HG03521 (cell line): ENCODE measurements around the gene WWOX.

Experiments
- ATAC-seq: cut with Tn5 transposase; IDR thresholded peaks from one replicate; pipeline ENCODE4 v1.9.1; 2021; ENCODE audit warnings: mild to moderate bottlenecking, moderate library complexity; ENCODE audit not compliant: unreplicated experiment

The WWOX gene

GRCh38 chr16:78487471-78487870, 388.0 kb downstream of the WWOX start:
- no peak for ATAC-seq

DNA sequence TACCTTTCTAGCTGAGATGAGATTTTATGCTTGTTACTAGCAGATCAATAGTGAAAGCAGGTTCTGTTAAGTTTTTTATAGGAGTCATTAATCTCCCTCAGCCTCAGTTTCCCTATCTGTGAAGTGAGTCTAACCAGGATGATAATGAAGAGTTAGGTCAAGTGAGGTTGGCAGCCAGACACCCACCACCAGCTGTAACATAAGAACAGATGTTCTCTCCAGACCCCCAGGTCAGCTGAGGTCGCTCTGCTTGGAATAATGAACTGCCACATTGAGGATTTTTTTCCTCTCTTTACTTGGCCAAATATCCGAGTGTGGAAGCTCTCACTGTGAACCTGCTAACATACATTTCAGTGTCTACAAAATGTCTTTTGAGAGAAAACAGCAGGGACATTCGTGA, 389.6 kb downstream of the WWOX start:
- ATAC-seq: no peak

GRCh38 chr16:78489631-78490030, 390.2 kb downstream of the WWOX start:
- no peak for ATAC-seq

- ATAC-seq: no peak
These were observed 391.0 kb downstream of the WWOX start for GRCh38 chr16:78490431-78490830.

GRCh38 chr16:78490847-78491246, 391.4 kb downstream of the WWOX start:
- ATAC-seq: no peak

GRCh38 chr16:78493573-78493972, 394.1 kb downstream of the WWOX start:
- no peak for ATAC-seq

DNA sequence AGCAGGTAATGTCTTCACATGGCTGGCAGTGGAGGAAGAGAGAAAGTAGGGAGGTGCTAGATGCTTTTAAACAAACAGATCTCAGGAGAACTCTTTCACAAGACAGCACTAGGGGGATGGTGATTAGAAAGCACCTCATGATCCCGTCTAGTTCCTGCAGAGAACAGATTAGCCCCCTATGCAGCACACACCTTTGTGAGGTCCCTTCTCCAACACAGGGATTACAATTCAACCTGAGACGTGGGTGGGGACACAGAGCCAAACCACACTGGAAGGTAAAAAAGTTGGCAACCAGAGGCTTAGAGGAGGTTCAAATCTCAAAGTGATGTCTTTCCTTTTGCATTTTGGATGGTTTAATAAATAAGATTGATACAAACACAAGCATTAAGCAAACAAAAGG, 394.7 kb downstream of the WWOX start:
- ATAC-seq: no peak

DNA sequence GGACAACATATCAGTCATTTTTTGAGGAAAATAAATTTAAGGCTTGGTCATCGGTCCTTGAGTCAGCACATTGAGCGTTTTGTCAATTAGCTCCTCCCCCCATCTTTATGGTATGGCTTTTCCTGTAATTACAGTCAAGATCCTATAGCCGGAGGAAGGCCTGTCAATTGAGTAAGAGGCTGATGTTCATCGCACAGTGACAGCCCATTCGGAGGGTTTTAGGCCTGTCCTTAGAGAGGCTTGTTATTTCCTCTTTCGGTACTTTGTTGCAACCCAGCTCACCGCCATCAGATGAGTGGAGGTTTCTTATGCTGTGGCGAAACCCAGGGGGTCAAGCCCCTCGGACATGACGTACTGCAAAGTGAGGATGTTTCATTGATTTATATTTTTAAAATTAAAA, 395.2 kb downstream of the WWOX start:
- ATAC-seq: no peak

- ATAC-seq: no peak
These were observed 396.7 kb downstream of the WWOX start for GRCh38 chr16:78496189-78496588.

GRCh38 chr16:78499399-78499798, 399.9 kb downstream of the WWOX start:
- no peak for ATAC-seq

- no peak for ATAC-seq
These were observed 401.3 kb downstream of the WWOX start for GRCh38 chr16:78500659-78501270.

- ATAC-seq: no peak
These were observed 402.3 kb downstream of the WWOX start for GRCh38 chr16:78501744-78502143.

DNA sequence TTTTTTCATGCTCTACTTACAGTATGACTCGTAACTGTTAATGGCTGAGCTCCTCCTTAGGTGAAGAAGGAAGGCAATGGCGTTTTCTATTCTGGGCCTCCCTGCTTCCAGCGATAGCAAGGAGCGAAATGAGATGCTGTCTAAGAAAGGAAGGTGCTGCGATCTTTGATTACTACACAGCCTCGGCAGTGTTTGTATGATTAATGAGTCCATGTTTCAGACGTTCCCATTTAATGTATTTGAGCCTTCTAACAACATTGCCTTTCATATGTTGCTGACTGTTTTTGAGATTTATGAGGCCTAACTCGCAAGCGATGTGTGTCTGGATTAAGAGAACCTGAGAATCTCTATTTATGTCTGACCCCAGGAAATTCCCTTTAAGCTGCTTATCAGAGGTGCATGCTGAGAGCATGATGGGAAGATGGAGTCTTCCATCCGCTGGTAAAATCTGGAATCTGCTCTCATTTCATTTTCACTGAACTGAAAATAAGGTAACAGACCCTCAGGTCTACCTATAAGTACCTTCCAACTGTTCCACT, 403.4 kb downstream of the WWOX start:
- ATAC-seq: no peak

- no peak for ATAC-seq
These were observed 404.1 kb downstream of the WWOX start for GRCh38 chr16:78503602-78504001.

GRCh38 chr16:78504401-78504851, 405.0 kb downstream of the WWOX start:
- ATAC-seq: no peak

- ATAC-seq: no peak
These were observed 405.6 kb downstream of the WWOX start for GRCh38 chr16:78505036-78505435.

DNA sequence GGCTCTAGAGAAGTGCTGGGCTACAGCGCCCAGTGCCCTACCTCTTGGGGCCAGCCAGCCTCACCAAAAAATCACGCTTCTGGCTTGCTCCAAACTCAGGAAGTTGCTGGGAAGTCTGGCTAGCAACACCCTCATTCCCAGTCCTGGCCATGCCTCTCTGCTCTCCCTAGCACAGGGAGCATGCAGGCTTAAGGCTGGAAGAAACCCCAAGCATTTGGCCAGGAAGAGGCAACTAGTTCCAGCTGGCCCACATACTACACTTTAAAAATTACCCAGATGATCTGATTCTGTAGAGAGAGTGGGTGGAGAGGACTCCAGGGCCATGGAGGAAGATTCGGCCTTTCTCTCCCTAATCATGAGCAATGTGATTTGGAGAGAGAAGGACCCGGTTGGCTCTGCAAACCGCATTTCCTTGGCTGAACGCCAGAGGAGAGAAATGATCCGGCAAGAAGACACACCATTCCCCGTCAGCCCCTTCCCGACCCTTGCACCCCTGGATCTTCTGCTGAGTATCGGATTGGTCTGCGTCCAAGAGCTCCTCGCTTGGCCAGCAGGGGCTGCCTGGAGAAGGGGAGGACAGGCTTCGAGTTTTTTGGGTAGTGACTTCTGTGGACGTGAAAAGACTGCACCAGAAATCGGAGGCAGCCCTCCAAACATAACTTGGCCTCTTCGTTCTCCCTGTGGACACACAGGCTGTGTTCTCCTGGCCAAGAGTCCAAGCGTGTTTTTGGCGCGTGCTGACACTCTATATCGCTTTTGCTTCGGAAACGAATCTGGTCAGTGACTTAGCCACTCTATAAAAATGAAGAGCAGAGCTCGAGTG, 406.3 kb downstream of the WWOX start:
- ATAC-seq: no peak

- ATAC-seq: no peak
These were observed 407.1 kb downstream of the WWOX start for GRCh38 chr16:78506367-78507193.

DNA sequence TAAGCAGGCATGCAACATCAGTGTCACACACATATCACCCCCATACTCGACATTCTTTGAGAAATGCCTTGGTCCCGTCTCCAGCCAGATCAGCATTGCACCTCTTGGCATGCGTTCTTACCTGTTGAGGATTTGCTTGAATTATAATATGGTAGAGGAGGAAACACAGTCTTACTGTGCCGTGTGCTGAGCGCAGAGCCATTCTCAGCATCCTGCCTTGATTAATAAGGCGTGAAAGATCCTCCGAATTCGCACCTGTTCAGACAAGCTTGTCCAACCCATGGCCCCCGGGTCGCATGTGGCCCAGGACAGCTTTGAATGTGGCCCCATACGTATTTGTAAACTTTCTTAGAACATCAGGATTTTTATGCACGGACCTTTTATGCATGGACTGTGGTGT, 408.1 kb downstream of the WWOX start:
- ATAC-seq: no peak

DNA sequence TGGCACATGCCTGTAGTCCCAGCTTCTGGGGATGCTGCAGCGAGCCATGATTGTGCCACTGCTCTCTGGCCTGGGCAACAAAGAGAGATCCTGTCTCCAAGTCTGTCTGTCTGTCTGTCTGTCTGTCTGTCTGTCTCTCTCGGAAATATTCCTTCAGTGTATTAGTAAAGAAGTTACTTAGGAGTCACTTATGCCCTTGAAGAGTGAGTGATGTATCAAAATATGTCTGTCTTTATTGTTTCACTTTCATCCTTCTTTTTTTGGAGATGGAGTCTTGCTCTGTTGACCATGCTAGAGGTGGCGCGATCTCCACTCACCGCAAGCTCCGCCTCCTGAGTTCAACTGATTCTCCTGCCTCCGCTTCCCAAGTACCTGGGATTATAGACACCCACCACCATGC, 410.5 kb downstream of the WWOX start:
- ATAC-seq: no peak

DNA sequence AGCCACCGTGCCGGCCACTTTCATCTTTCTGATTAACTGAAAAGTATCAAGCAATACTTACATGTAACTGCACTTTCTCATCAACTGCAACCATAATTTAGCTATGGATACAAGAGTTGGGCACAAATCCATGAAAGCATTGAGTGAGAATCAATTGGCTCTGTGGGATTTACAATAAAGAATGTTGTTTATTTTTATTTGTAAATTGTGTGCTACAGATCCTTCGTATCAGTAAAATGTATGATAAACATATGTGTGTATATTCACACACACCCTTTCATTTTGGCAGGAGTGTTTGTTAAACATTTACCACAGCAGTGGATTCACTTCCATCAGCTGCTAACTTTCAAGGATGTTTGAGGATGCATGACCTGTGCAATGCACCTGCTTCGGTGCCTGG, 411.0 kb downstream of the WWOX start:
- no peak for ATAC-seq
